H9 (cell line): ENCODE data around the gene APOL2. TPM values are rescaled to one million over a fixed set of nuclear protein-coding genes. Genes with fewer than 3 reads are reported as not detected.
"Not testable (repeated sequence)": the region's sequence is repeated elsewhere in the genome, so short reads cannot be mapped to it uniquely, and the experiment has no call there.

ENCODE experiments used
- DNase-seq: peaks from one replicate; pipeline ENCODE4 v3.0.0-alpha.2; 2017
- H2AFZ ChIP-seq: one replicate; pipeline ENCODE4 v1.6.1; 2013; ENCODE audit warnings: mild to moderate bottlenecking, low read length, control low read depth, moderate library complexity
- H2AK5ac ChIP-seq: 2 replicates; pipeline ENCODE4 v1.6.1; 2013; ENCODE audit warnings: low read length, control low read depth, mixed read lengths; ENCODE audit not compliant: insufficient read length
- H2BK120ac ChIP-seq: one replicate; pipeline ENCODE4 v1.6.1; 2013; ENCODE audit warnings: low read depth, mild to moderate bottlenecking, low read length, control low read depth, inconsistent platforms; ENCODE audit not compliant: poor library complexity, severe bottlenecking
- H2BK12ac ChIP-seq: 2 replicates; pipeline ENCODE4 v1.6.1; 2013; ENCODE audit warnings: low read length, control low read depth, mixed read lengths, low read depth; ENCODE audit not compliant: insufficient read length
- H2BK15ac ChIP-seq: 2 replicates; pipeline ENCODE4 v1.6.1; 2013; ENCODE audit warnings: low read depth, low read length, control low read depth
- H2BK20ac ChIP-seq: one replicate; pipeline ENCODE4 v1.6.1; 2013; ENCODE audit warnings: low read depth, mild to moderate bottlenecking, low read length, control low read depth, inconsistent platforms; ENCODE audit not compliant: poor library complexity, severe bottlenecking
- H2BK5ac ChIP-seq: 2 replicates; pipeline ENCODE4 v1.6.1; 2013; ENCODE audit warnings: low read length, control low read depth, mixed read lengths; ENCODE audit not compliant: insufficient read length
- H3K14ac ChIP-seq: 2 replicates; pipeline ENCODE4 v1.6.1; 2013; ENCODE audit warnings: low read length, control low read depth; ENCODE audit not compliant: insufficient read depth
- H3K18ac ChIP-seq: 2 replicates; pipeline ENCODE4 v1.6.1; 2013; ENCODE audit warnings: low read depth, mild to moderate bottlenecking, mixed read lengths, low read length, control low read depth; ENCODE audit not compliant: insufficient read length
- H3K23ac ChIP-seq: 2 replicates; pipeline ENCODE4 v1.6.1; 2013; ENCODE audit warnings: low read length, control low read depth, mixed read lengths, low read depth; ENCODE audit not compliant: insufficient read length
- H3K23me2 ChIP-seq: 2 replicates; pipeline ENCODE4 v1.6.1; 2013; ENCODE audit warnings: low read depth, mild to moderate bottlenecking, mixed read lengths, low read length, control low read depth; ENCODE audit not compliant: insufficient read length, poor library complexity, severe bottlenecking
- H3K27ac ChIP-seq: 2 replicates; pipeline ENCODE4 v1.5.1; 2013; ENCODE audit warnings: low read length, control low read depth, mixed read lengths, low read depth; ENCODE audit not compliant: insufficient read length
- H3K27me3 ChIP-seq: 2 replicates; pipeline ENCODE4 v1.6.1; 2013; ENCODE audit warnings: low read length, control low read depth, inconsistent platforms; ENCODE audit not compliant: insufficient read depth
- H3K4ac ChIP-seq: 2 replicates; pipeline ENCODE4 v1.6.1; 2013; ENCODE audit warnings: low read depth, mild to moderate bottlenecking, control low read depth, inconsistent platforms, low read length, moderate library complexity
- H3K4me1 ChIP-seq: 2 replicates; pipeline ENCODE4 v1.6.1; 2013; ENCODE audit warnings: low read length, control low read depth, inconsistent platforms; ENCODE audit not compliant: insufficient read depth
- H3K4me2 ChIP-seq: 2 replicates; pipeline ENCODE4 v1.6.1; 2013; ENCODE audit warnings: low read length, control low read depth, mixed read lengths; ENCODE audit not compliant: insufficient read length, insufficient read depth
- H3K56ac ChIP-seq: 2 replicates; pipeline ENCODE4 v1.6.1; 2013; ENCODE audit warnings: low read depth, mild to moderate bottlenecking, mixed read lengths, low read length, control low read depth; ENCODE audit not compliant: insufficient read length
- H3K79me1 ChIP-seq: 2 replicates; pipeline ENCODE4 v1.6.1; 2013; ENCODE audit warnings: low read depth, mild to moderate bottlenecking, moderate library complexity, low read length, control low read depth, inconsistent platforms; ENCODE audit not compliant: insufficient read depth, poor library complexity, severe bottlenecking
- H3K79me2 ChIP-seq: 2 replicates; pipeline ENCODE4 v1.6.1; 2013; ENCODE audit warnings: low read length, control low read depth, inconsistent platforms; ENCODE audit not compliant: insufficient read depth
- H3K9ac ChIP-seq: 2 replicates; pipeline ENCODE4 v1.6.1; 2013; ENCODE audit warnings: low read length, control low read depth, mixed read lengths; ENCODE audit not compliant: insufficient read length; ENCODE audit errors: extremely low read depth
- H3K9me3 ChIP-seq: one replicate; pipeline ENCODE4 v1.6.1; 2013; ENCODE audit warnings: low read depth, low read length, inconsistent platforms; ENCODE audit not compliant: control insufficient read depth
- H3T11ph ChIP-seq: one replicate; pipeline ENCODE4 v1.6.1; 2013; ENCODE audit warnings: mild to moderate bottlenecking, low read length, control low read depth, inconsistent platforms
- H4K20me1 ChIP-seq: one replicate; pipeline ENCODE4 v1.6.1; 2013; ENCODE audit not compliant: control insufficient read depth, insufficient read length, insufficient read depth
- H4K5ac ChIP-seq: 2 replicates; pipeline ENCODE4 v1.6.1; 2013; ENCODE audit warnings: low read depth, mild to moderate bottlenecking, mixed read lengths, low read length, control low read depth; ENCODE audit not compliant: insufficient read length
- H4K8ac ChIP-seq: replicated peaks from 2 replicates; pipeline ENCODE4 v1.6.1; 2013; ENCODE audit warnings: low read length, control low read depth, mixed read lengths, low read depth; ENCODE audit not compliant: insufficient read length
- H4K91ac ChIP-seq: 2 replicates; pipeline ENCODE4 v1.6.1; 2013; ENCODE audit warnings: low read depth, mild to moderate bottlenecking, moderate library complexity, mixed read lengths, low read length, control low read depth; ENCODE audit not compliant: insufficient read length
- H3K27ac Mint-ChIP-seq, 3 experiments: 2 replicates in 2 of 3; 3 replicates in 1 of 3; pipeline ENCODE4 v1.8.0; 2020 to 2021; ENCODE audit warnings: mixed read lengths in 3 of 3, mild to moderate bottlenecking in 1 of 3, moderate library complexity in 1 of 3
- H3K27me3 Mint-ChIP-seq: 2 replicates; pipeline ENCODE4 v1.8.0; 2021; ENCODE audit warnings: low read depth, mild to moderate bottlenecking, moderate library complexity, mixed read lengths
- H3K36me3 Mint-ChIP-seq, 3 experiments: 2 replicates in 2 of 3; 3 replicates in 1 of 3; pipeline ENCODE4 v1.8.0; 2020 to 2021; ENCODE audit warnings: low read depth in 3 of 3, mixed read lengths in 3 of 3; ENCODE audit not compliant: insufficient read depth in 1 of 3
- H3K4me1 Mint-ChIP-seq, 2 experiments: 2 replicates each; pipeline ENCODE4 v1.8.0; 2020; ENCODE audit warnings: mixed read lengths in 2 of 2
- H3K4me3 Mint-ChIP-seq, 2 experiments: 2 replicates in 1 of 2; 3 replicates in 1 of 2; pipeline ENCODE4 v1.8.0; 2020 to 2021; ENCODE audit warnings: mild to moderate bottlenecking in 2 of 2, mixed read lengths in 2 of 2, moderate library complexity in 1 of 2
- H3K9me3 Mint-ChIP-seq, 2 experiments: 2 replicates in 1 of 2; 3 replicates in 1 of 2; pipeline ENCODE4 v1.8.0; 2020; ENCODE audit warnings: mild to moderate bottlenecking in 2 of 2, mixed read lengths in 2 of 2, moderate library complexity in 1 of 2
- WGBS: extraction: QIAGEN DNeasy Blood & Tissue Kit; methylation state at CpG from one replicate; pipeline ENCODE4 v1.1.7; 2013; ENCODE audit warnings: missing lambda C conversion rate, low lambda C conversion rate, mixed read lengths; ENCODE audit not compliant: insufficient read length; ENCODE audit errors: extremely low coverage; 5-methylcytosine and 5-hydroxymethylcytosine counted together
- total RNA-seq: library from RNA; stranded (reverse); gene quantifications from 2 replicates; pipeline ENCODE4 v1.2.1, GENCODE V29; 2021

The APOL2 gene
- total RNA-seq, 1 experiment from 2014 or later: 15.6 TPM

DNA sequence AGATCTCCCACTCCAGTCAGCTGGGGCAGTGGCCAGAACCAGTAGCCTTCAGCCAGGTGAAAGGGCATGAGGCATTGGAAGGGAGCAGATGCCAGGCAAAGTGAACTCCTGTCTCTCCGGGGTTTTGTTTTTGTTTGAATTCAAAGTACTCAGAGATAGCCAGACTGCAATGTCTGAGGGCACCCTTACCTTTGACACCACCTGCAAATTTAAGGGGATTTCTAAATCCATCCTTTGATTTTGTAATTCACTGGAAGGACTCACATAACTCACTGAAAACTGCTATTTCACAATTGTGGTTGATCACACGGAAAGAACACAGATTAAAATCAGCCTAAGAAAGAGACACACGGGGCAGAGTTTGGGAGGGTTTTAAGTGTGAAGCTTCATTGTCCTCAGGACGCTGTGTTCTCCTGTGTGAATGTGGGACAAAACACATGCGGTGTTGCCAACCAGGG, 23.9 kb upstream of the APOL2 start:
- H2BK120ac ChIP-seq, H2AFZ ChIP-seq, H3K79me2 ChIP-seq, H3K4me2 ChIP-seq, H4K8ac ChIP-seq, H3K9me3 Mint-ChIP-seq, H2BK5ac ChIP-seq, H4K20me1 ChIP-seq, H3K18ac ChIP-seq, H3K27ac Mint-ChIP-seq, H2BK12ac ChIP-seq, H3K14ac ChIP-seq, H3K9me3 ChIP-seq, H3K36me3 Mint-ChIP-seq, H3K56ac ChIP-seq, DNase-seq, H3K23ac ChIP-seq, H3K23me2 ChIP-seq, H3K27me3 ChIP-seq, H3T11ph ChIP-seq, H3K4ac ChIP-seq, H4K5ac ChIP-seq, H3K27ac ChIP-seq, H2BK15ac ChIP-seq, H3K4me1 ChIP-seq, H3K4me3 Mint-ChIP-seq, H4K91ac ChIP-seq, H3K79me1 ChIP-seq, H3K9ac ChIP-seq, H2AK5ac ChIP-seq, H2BK20ac ChIP-seq: not testable (repeated sequence)
- Mint-ChIP-seq H3K4me1 (peaks cover 24 to 30% of the 10 kb centered on the region in 2 experiments), H3K27me3 (peaks cover 13% of the 10 kb centered on the region)
- no CpG with 5 or more reads among the region's 5 CpGs for WGBS

DNA sequence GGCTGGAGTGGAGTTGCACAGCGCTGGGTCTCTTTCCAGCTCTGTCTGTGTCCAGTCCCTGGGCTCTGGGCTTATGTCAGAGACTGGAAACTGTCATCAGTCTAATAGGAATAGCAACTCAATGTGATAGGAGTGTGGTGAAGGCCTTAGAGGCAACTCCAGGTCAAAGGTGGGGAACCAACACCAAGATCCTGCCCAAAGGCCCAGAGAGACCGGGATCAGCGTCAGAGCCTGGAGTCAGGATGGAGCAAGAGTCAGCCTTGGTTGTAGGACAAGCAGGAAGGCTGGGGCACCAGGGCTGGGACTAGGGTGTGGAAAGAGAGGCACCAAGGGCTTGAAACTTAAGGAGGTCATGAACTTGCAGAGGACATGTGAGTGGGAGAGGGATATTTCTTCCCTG, 23.0 kb upstream of the APOL2 start:
- H4K8ac ChIP-seq, H3K56ac ChIP-seq, H3K79me2 ChIP-seq, H3K27ac Mint-ChIP-seq, H3K9me3 ChIP-seq, H2BK120ac ChIP-seq, H2AK5ac ChIP-seq, H3K4me2 ChIP-seq, H2BK15ac ChIP-seq, H3K4ac ChIP-seq, H3K23ac ChIP-seq, H3K4me3 Mint-ChIP-seq, H3K18ac ChIP-seq, DNase-seq, H3K14ac ChIP-seq, H3K27me3 Mint-ChIP-seq, H3K4me1 ChIP-seq, H2AFZ ChIP-seq, H4K5ac ChIP-seq, H3T11ph ChIP-seq, H3K27me3 ChIP-seq, H3K36me3 Mint-ChIP-seq, H2BK12ac ChIP-seq, H2BK5ac ChIP-seq, H4K91ac ChIP-seq, H3K23me2 ChIP-seq, H3K9me3 Mint-ChIP-seq, H2BK20ac ChIP-seq, H3K27ac ChIP-seq, H3K79me1 ChIP-seq, H4K20me1 ChIP-seq, H3K9ac ChIP-seq: not testable (repeated sequence)
- H3K4me1 Mint-ChIP-seq: peaks cover 30 to 36% of the 10 kb centered on the region in 2 experiments
- WGBS: no CpG with 5 or more reads among the region's 3 CpGs
